SHP77 (cell line): ENCODE data around the gene RBBP6.
"Not testable (repeated sequence)": the region's sequence is repeated elsewhere in the genome, so short reads cannot be mapped to it uniquely, and the experiment has no call there.

Source experiments
- DNase-seq, 2 experiments: peaks; one replicate each; lab custom pipeline; 2025; lab: John Stamatoyannopoulos, UW

RBBP6 gene

GRCh38 chr16:24539295-24539849, at the start of gene RBBP6:
Gene RBBP6 (plus strand): TSS chr16:24539566. CDS start chr16:24540627, 1,061 bp downstream.
- DNase-seq, result peak; percentile 66 to 69

- DNase-seq, result no peak
Measured at GRCh38 chr16:24490866-24491265, 48.5 kb upstream of the RBBP6 start.

- no peak for DNase-seq
Measured at GRCh38 chr16:24491731-24492130, 47.6 kb upstream of the RBBP6 start.

GRCh38 chr16:24493821-24494220, 45.5 kb upstream of the RBBP6 start:
- DNase-seq, result no peak

- DNase-seq, result not testable (repeated sequence)
Measured at GRCh38 chr16:24495207-24495606, 44.2 kb upstream of the RBBP6 start.

GRCh38 chr16:24497440-24497839, 41.9 kb upstream of the RBBP6 start:
- no peak for DNase-seq

GRCh38 chr16:24499193-24499814, 40.1 kb upstream of the RBBP6 start:
- DNase-seq, result no peak

GRCh38 chr16:24504472-24505345, 34.7 kb upstream of the RBBP6 start:
- DNase-seq, result peak in 1 of 2 experiments; percentile 8

- DNase-seq, result no peak
Measured at GRCh38 chr16:24505959-24506358, 33.4 kb upstream of the RBBP6 start.

GRCh38 chr16:24507959-24508480, 31.3 kb upstream of the RBBP6 start:
- DNase-seq, result no peak

GRCh38 chr16:24508614-24509013, 30.8 kb upstream of the RBBP6 start:
- DNase-seq, result no peak

GRCh38 chr16:24509536-24509935, 29.8 kb upstream of the RBBP6 start:
- no peak for DNase-seq

GRCh38 chr16:24511174-24511573, 28.2 kb upstream of the RBBP6 start:
- no peak for DNase-seq

- no peak for DNase-seq
Measured at GRCh38 chr16:24511792-24512191, 27.6 kb upstream of the RBBP6 start.

- DNase-seq, result no peak
Measured at GRCh38 chr16:24514096-24514495, 25.3 kb upstream of the RBBP6 start.

GRCh38 chr16:24515186-24515585, 24.2 kb upstream of the RBBP6 start:
- DNase-seq, result no peak

GRCh38 chr16:24516900-24517669, 22.3 kb upstream of the RBBP6 start:
- peak; percentile 47 to 56 for DNase-seq

GRCh38 chr16:24518498-24518897, 20.9 kb upstream of the RBBP6 start:
- DNase-seq, result no peak

GRCh38 chr16:24520983-24521382, 18.4 kb upstream of the RBBP6 start:
- DNase-seq, result no peak

- DNase-seq, result no peak
Measured at GRCh38 chr16:24522751-24523150, 16.6 kb upstream of the RBBP6 start.

GRCh38 chr16:24523569-24523968, 15.8 kb upstream of the RBBP6 start:
- DNase-seq, result no peak
